ENCODE results near the gene RIMKLB.
"Not testable (repeated sequence)": the region's sequence is repeated elsewhere in the genome, so short reads cannot be mapped to it uniquely, and the experiment has no call there.

DNA sequence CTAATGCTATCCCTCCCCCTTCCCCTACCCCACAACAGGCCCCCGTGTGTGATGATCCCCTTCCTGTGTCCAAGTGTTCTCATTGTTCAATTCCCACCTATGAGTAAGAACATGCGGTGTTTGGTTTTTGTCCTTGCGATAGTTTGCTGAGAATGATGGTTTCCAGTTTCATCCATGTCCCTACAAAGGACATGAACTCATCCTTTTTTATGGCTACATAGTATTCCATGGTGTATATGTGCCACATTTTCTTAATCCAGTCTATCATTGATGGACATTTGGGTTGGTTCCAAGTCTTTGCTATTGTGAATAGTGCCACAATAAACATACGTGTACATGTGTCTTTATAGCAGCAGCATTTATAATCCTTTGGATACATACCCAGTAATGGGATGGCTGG lies 62.3 kb downstream of the RIMKLB start:
- not testable (repeated sequence) for TF ChIP-seq CTCF, POLR2A (IDR thresholded peaks at IDR 0.05)
